Natural killer cell (primary cell): ENCODE data around the gene RNF130. TPM values are rescaled to one million over a fixed set of nuclear protein-coding genes. Genes with fewer than 3 reads are reported as not detected.
A peak's percentile ranks its signal among the peaks of the same experiment; 100 is the strongest.

Experiments
- ATAC-seq, 3 donors: fragments of 150-1000 bp in 2 of 3; fragments of 200-7000 bp in 1 of 3; cut with Tn5 transposase; 1 replicate in 1 of 3; 2 replicates in 2 of 3; pipeline ENCODE4 v1.10.0; 2021; ENCODE audit warnings: mild to moderate bottlenecking in 2 of 3, moderate library complexity in 2 of 3
- DNase-seq, 2 donors: peaks; one replicate each; pipeline versions ENCODE4 v3.0.0 to v3.0.0-alpha.2; 2013 to 2021; ENCODE audit warnings: mixed read lengths in 1 of 2
- H3K27ac ChIP-seq: one replicate; pipeline ENCODE4 v1.5.1; 2013; ENCODE audit warnings: mild to moderate bottlenecking, low read length
- H3K27me3 ChIP-seq: one replicate; pipeline ENCODE4 v1.6.1; 2013; ENCODE audit warnings: low read length; ENCODE audit not compliant: control insufficient read depth, insufficient read depth
- H3K36me3 ChIP-seq: one replicate; pipeline ENCODE4 v1.6.1; 2013; ENCODE audit warnings: low read length; ENCODE audit not compliant: control insufficient read depth, insufficient read depth
- H3K4me1 ChIP-seq: one replicate; pipeline ENCODE4 v1.6.1; 2013; ENCODE audit warnings: low read length; ENCODE audit not compliant: control insufficient read depth, insufficient read depth
- H3K4me3 ChIP-seq: one replicate; pipeline ENCODE4 v1.5.1; 2013; ENCODE audit warnings: low read length
- H3K9me3 ChIP-seq: one replicate; pipeline ENCODE4 v1.6.1; 2013; ENCODE audit warnings: low read length; ENCODE audit not compliant: control insufficient read depth, insufficient read depth
- H3K27ac Mint-ChIP-seq, 2 donors: one replicate each; pipeline ENCODE4 v1.8.0; 2022; ENCODE audit warnings: mild to moderate bottlenecking in 2 of 2, mixed read lengths in 2 of 2, moderate library complexity in 1 of 2
- H3K27me3 Mint-ChIP-seq, 2 donors: one replicate each; pipeline ENCODE4 v1.8.0; 2022; ENCODE audit warnings: low read depth in 2 of 2, mixed read lengths in 2 of 2
- H3K36me3 Mint-ChIP-seq: one replicate; pipeline ENCODE4 v1.8.0; 2022; ENCODE audit warnings: mixed read lengths
- H3K4me1 Mint-ChIP-seq, 2 donors: one replicate each; pipeline ENCODE4 v1.8.0; 2022; ENCODE audit warnings: mixed read lengths in 2 of 2
- H3K4me3 Mint-ChIP-seq: one replicate; pipeline ENCODE4 v1.8.0; 2022; ENCODE audit warnings: mild to moderate bottlenecking, moderate library complexity, mixed read lengths
- H3K9me3 Mint-ChIP-seq, 2 donors: one replicate each; pipeline ENCODE4 v1.8.0; 2022; ENCODE audit warnings: mixed read lengths in 2 of 2
- CTCF ChIP-seq: fragments of 200-600 bp; IDR thresholded peaks from one replicate; pipeline ENCODE4 v1.8.0; 2022; ENCODE audit warnings: antibody characterized with exemption
- WGBS: methylation state at CpG from one replicate; pipeline ENCODE4 v1.1.7; 2013; ENCODE audit warnings: missing lambda C conversion rate; ENCODE audit not compliant: insufficient coverage; 5-methylcytosine and 5-hydroxymethylcytosine counted together
- intact Hi-C: fragments of 100-400 bp; cut with micrococcal nuclease; formaldehyde crosslinking; loops from one replicate; pipeline ENCODE4 v1.14.2; 2022
- total RNA-seq, 4 donors: library from RNA; stranded (reverse); fragments of 120-200 nt in 1 of 4; gene quantifications; one replicate each; pipeline versions ENCODE4 v1.2.3 to v1.2.4, GENCODE V29; 2013 to 2022

RNF130 gene
- total RNA-seq, 3 donors from 2014 or later (not counting 1 experiment from before 2014, with no cell fraction given), result 24.4 to 35.0 (median 25.5) TPM

DNA sequence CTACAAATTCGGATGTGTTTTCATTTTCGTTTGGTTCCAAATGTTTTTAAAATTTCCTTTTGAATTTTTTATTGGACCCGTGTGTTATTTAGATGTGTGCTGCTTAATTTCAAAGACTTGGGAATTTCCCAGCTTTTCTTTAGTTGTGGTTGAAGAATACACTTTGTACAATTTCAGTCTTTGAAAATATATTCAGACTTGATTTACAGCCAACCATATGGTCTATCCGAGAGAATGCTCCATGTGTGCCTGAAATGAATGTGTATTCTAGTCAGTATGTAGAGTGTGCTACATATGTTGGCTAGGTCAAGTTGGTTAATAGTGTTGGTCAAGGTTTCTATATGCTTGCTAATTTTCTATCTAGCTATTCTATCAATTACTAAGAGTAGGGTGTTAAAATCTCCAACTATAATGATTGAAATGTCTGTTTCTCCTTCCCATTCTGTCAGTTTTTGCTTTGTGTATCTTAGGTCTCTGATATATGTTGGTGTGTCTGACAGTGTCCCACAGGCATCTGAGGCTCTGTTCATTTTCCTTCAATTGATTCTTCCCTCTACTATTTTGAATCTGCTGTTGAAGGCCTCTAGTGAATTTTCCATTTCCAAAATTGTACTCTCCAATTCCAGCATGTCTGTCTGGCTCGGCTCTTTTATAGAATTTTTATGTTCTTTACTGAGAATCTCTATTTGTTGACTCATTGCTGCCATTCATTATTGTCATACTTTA is 36.2 kb downstream of the RNF130 start:
- Mint-ChIP-seq H3K36me3 (peaks cover 26% of the 10 kb centered on the region), H3K9me3 (peaks cover 0 to 7% of the 10 kb centered on the region in 2 donors), H3K27ac (no peak overlapping the region), H3K4me1 (peaks cover 0 to 6% of the 10 kb centered on the region in 2 donors), H3K4me3 (no peak overlapping the region), H3K27me3 (no peaks in the 10 kb centered on the region)
- Histone ChIP-seq H3K27me3 (no peaks in the 10 kb centered on the region), H3K27ac (no peak overlapping the region), H3K9me3 (peaks cover 4% of the 10 kb centered on the region), H3K4me1 (no peaks in the 10 kb centered on the region), H3K36me3 (peaks cover 9% of the 10 kb centered on the region), H3K4me3 (no peak overlapping the region)
- WGBS, result 92% methylated on average over 2 of the region's 5 CpGs
- ATAC-seq, result no peak
- intact Hi-C loops, result no loop called here
- no peak for TF ChIP-seq CTCF
- DNase-seq, result no peak

DNA sequence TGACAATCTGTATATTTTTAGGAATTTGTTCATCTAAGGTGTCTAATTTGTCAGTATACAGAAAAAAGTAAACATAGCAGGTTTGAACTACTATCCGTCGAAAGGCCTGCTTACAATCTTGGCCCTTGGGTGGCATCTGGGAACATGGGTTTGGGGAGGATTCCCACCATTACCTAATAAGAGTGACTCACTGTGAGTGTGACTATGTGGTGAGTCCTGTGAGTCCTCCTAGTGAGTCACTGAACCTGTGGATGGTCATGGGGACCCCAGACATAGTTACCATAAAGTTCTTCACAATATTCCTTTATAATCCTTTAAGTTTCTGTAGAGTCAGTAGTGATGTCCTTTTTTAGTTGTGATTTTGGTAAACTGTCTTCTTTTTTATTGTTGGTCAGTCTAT is 37.0 kb downstream of the RNF130 start:
- Histone ChIP-seq H3K4me3 (no peak overlapping the region), H3K9me3 (peaks cover 4% of the 10 kb centered on the region), H3K36me3 (peaks cover 9% of the 10 kb centered on the region), H3K27me3 (no peaks in the 10 kb centered on the region), H3K27ac (no peak overlapping the region), H3K4me1 (no peaks in the 10 kb centered on the region)
- Mint-ChIP-seq H3K4me1 (peaks cover 0 to 6% of the 10 kb centered on the region in 2 donors), H3K9me3 (peaks cover 0 to 7% of the 10 kb centered on the region in 2 donors), H3K27ac (no peak overlapping the region), H3K4me3 (no peak overlapping the region), H3K27me3 (no peaks in the 10 kb centered on the region), H3K36me3 (peaks cover 26% of the 10 kb centered on the region)
- ATAC-seq, result no peak
- WGBS, result no CpG with 5 or more reads among the region's 2 CpGs
- DNase-seq, result peak in 1 of 2 donors; percentile 6
- TF ChIP-seq CTCF, result no peak
- intact Hi-C loops, result no loop called here

DNA sequence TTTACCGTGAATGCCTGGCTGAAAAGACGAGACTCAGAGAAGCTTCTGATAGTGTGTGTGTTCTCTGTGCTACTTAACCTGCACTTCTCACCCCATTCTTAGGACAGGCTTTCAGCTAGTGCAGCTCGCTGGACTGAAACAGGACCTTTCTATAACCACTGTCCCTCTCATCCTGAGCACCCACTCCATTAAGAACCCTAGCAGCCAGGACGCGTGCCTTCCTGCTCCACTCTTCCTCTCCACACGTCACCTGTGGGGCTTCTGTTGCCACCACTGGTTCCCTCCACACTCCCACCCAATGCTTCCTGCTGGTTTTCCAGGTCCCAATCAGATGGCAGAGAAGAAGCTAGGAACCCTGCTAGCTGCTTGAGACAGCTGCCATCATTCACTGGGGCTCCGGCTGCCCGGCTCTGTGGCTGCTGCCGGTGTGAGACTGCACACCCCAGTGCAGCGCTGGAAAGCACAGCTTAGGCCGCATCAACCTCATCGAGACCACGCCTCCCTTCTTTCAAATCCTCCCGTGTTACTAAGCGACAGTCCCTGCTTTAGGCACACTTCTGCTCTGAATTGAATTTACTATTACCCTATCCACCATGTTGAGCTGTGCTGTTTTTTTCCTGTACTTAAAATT is 44.0 kb downstream of the RNF130 start:
- Mint-ChIP-seq H3K27ac (peak overlapping the region in 1 of 2 donors; percentile 78), H3K9me3 (no peaks in the 10 kb centered on the region), H3K4me3 (no peak overlapping the region), H3K36me3 (no peaks in the 10 kb centered on the region), H3K4me1 (peaks cover 20% of the 10 kb centered on the region in 2 donors), H3K27me3 (no peaks in the 10 kb centered on the region)
- H3K4me1 ChIP-seq, result peaks cover 4% of the 10 kb centered on the region
- H3K27me3 ChIP-seq, result no peaks in the 10 kb centered on the region
- no peak for TF ChIP-seq CTCF
- no peaks in the 10 kb centered on the region for H3K36me3 ChIP-seq
- no peak overlapping the region for H3K4me3 ChIP-seq
- intact Hi-C loops, result no loop called here
- ATAC-seq (peak in 1 of 3 donors; percentile 5), DNase-seq (no peak)
- no peak overlapping the region for H3K27ac ChIP-seq
- WGBS, result 91% methylated on average over 15 of the region's 15 CpGs
- no peaks in the 10 kb centered on the region for H3K9me3 ChIP-seq
